G401 (cell line): Measurements from ENCODE around the gene TDG. TPM values are rescaled to one million over a fixed set of nuclear protein-coding genes. Genes with fewer than 3 reads are reported as not detected.

ENCODE experiments used
- DNase-seq: peaks from one replicate; pipeline ENCODE4 v3.0.0-alpha.2; 2015; ENCODE audit warnings: low spot score
- in situ Hi-C: cut with HindIII; loops from 2 replicates; pipeline ENCODE4 v1.10.0; 2016; ENCODE audit warnings: low sequenced_read_pairs, mixed read lengths
- total RNA-seq: library from RNA; depleted of rRNA; stranded (reverse); fragments of >200 nt; shearing (Covaris generic); gene quantifications from 2 replicates; pipeline ENCODE4 v1.2.3, GENCODE V29; 2014; rRNA removed

The TDG gene
- 30.8 and 47.5 TPM in 2 replicates for total RNA-seq

GRCh38 chr12:103965590-103966504 lies at the start of gene TDG:
Gene TDG, plus strand, starts transcription at chr12:103965872. Its CDS starts 166 bp downstream, at chr12:103966038.
- DNase-seq: peak; percentile 98
- in situ Hi-C loops: no loop called here

- in situ Hi-C loops: no loop called here
- DNase-seq: no peak
Observed at GRCh38 chr12:103917873-103918272, 47.8 kb upstream of the TDG start.

- no peak for DNase-seq
- in situ Hi-C loops: no loop called here
Observed at GRCh38 chr12:103924761-103925641, 40.7 kb upstream of the TDG start.

GRCh38 chr12:103928682-103929045 lies 37.0 kb upstream of the TDG start:
- no peak for DNase-seq
- in situ Hi-C loops: no loop called here

GRCh38 chr12:103929046-103929783 lies 36.5 kb upstream of the TDG start:
- DNase-seq: peak; percentile 97
- in situ Hi-C loops: no loop called here

- in situ Hi-C loops: no loop called here
Observed at GRCh38 chr12:103929784-103930033, 36.0 kb upstream of the TDG start.

GRCh38 chr12:103930034-103930786 lies 35.5 kb upstream of the TDG start, which contains the start of gene HSP90B1:
Gene HSP90B1, plus strand, starts transcription at chr12:103930410. Its CDS starts 106 bp downstream, at chr12:103930516.
- in situ Hi-C loops: no loop called here

More at GRCh38 chr12:103929784-103930033, 36.0 kb upstream of the TDG start:
- DNase-seq: no peak

GRCh38 chr12:103930787-103931735 lies 34.6 kb upstream of the TDG start:
- peak; percentile 20 for DNase-seq
- in situ Hi-C loops: no loop called here

More at GRCh38 chr12:103930034-103930786, 35.5 kb upstream of the TDG start, which contains the start of gene HSP90B1:
- DNase-seq: peak; percentile 100

GRCh38 chr12:103933237-103933636 lies 32.4 kb upstream of the TDG start:
- no peak for DNase-seq
- in situ Hi-C loops: no loop called here

- in situ Hi-C loops: no loop called here
- no peak for DNase-seq
Observed at GRCh38 chr12:103936679-103937078, 29.0 kb upstream of the TDG start.

- DNase-seq: no peak
- in situ Hi-C loops: no loop called here
Observed at GRCh38 chr12:103944964-103945363, 20.7 kb upstream of the TDG start.

- no peak for DNase-seq
- in situ Hi-C loops: no loop called here
Observed at GRCh38 chr12:103947871-103948555, 17.7 kb upstream of the TDG start.

GRCh38 chr12:103948746-103949406 lies 16.8 kb upstream of the TDG start:
- in situ Hi-C loops: no loop called here
- DNase-seq: no peak

GRCh38 chr12:103952497-103952896 lies 13.2 kb upstream of the TDG start:
- in situ Hi-C loops: no loop called here
- no peak for DNase-seq

- in situ Hi-C loops: no loop called here
- DNase-seq: peak; percentile 19
Observed at GRCh38 chr12:103955811-103956508, 9.7 kb upstream of the TDG start.

- in situ Hi-C loops: no loop called here
- DNase-seq: peak; percentile 38
Observed at GRCh38 chr12:103956509-103957027, 9.1 kb upstream of the TDG start.
